Measurements from ENCODE around the gene CTXND1. TPM values are rescaled to one million over a fixed set of nuclear protein-coding genes. Genes with fewer than 3 reads are reported as not detected.
"Not testable (repeated sequence)": the region's sequence is repeated elsewhere in the genome, so short reads cannot be mapped to it uniquely, and the experiment has no call there.

CTXND1 gene
- total RNA-seq, 6 experiments from 2014 or later, result 2.7 to 10.1 (median 4.5) TPM

GRCh38 chr15:80159301-80159700 lies 92.7 kb downstream of the CTXND1 start:
- Histone ChIP-seq H3K4me3 (no peak overlapping the region), H3K27ac (peak overlapping the region in 2 of 3 donors; percentile 20 to 75), H3K4me1 (peaks cover 2 to 97% (median 52%) of the 10 kb centered on the region in 4 donors), H3K36me3 (peaks cover 0 to 25% (median 8%) of the 10 kb centered on the region in 4 donors), H3K27me3 (no peaks in the 10 kb centered on the region), H3K9me3 (no peaks in the 10 kb centered on the region)
- DNase-seq, result no peak
- TF ChIP-seq CTCF (IDR thresholded peaks at IDR 0.05), result no peak
- TF ChIP-seq POLR2A (IDR thresholded peaks at IDR 0.05), result no peak
- 93% methylated on average over 4 of the region's 5 CpGs for WGBS (ENCODE audit: insufficient coverage, low coverage, low lambda C conversion rate, missing lambda C conversion rate)
- intact Hi-C loops (cut with DNase I), result no loop called here
- ATAC-seq, result no peak

- no peak for DNase-seq
- WGBS (ENCODE audit: insufficient coverage, low coverage, low lambda C conversion rate, missing lambda C conversion rate), result 80% methylated on average over 1 of the region's 5 CpGs
- Histone ChIP-seq H3K4me3 (no peak overlapping the region), H3K27me3 (no peaks in the 10 kb centered on the region), H3K9me3 (no peaks in the 10 kb centered on the region), H3K36me3 (peaks cover 0 to 20% (median 6%) of the 10 kb centered on the region in 4 donors), H3K4me1 (peaks cover 2 to 88% (median 43%) of the 10 kb centered on the region in 4 donors), H3K27ac (peak overlapping the region in 1 of 3 donors; percentile 31)
- TF ChIP-seq POLR2A (IDR thresholded peaks at IDR 0.05) (no peak), CTCF (IDR thresholded peaks at IDR 0.05) (no peak)
- no peak for ATAC-seq
- intact Hi-C loops (cut with DNase I), result no loop called here
Observed at GRCh38 chr15:80157215-80157614, 94.8 kb downstream of the CTXND1 start.

- ATAC-seq (no peak), DNase-seq (no peak)
- TF ChIP-seq POLR2A (IDR thresholded peaks at IDR 0.05) (no peak), CTCF (IDR thresholded peaks at IDR 0.05) (no peak)
- Histone ChIP-seq H3K27me3 (no peaks in the 10 kb centered on the region), H3K27ac (peak overlapping the region in 1 of 3 donors; percentile 31), H3K4me3 (no peak overlapping the region), H3K9me3 (no peaks in the 10 kb centered on the region), H3K36me3 (peaks cover 0 to 20% (median 5%) of the 10 kb centered on the region in 4 donors), H3K4me1 (peaks cover 2 to 86% (median 41%) of the 10 kb centered on the region in 4 donors)
- 90% methylated on average over 8 of the region's 8 CpGs for WGBS (ENCODE audit: insufficient coverage, low coverage, low lambda C conversion rate, missing lambda C conversion rate)
- intact Hi-C loops (cut with DNase I), result no loop called here
Observed at GRCh38 chr15:80156176-80156720, 95.8 kb downstream of the CTXND1 start.

- Histone ChIP-seq H3K4me1 (peaks cover 0 to 86% (median 38%) of the 10 kb centered on the region in 4 donors), H3K27ac (peak overlapping the region in 1 of 3 donors; percentile 31), H3K4me3 (peak overlapping the region in 2 of 3 donors; percentile 73 to 77), H3K36me3 (peaks cover 0 to 20% (median 5%) of the 10 kb centered on the region in 4 donors)
- H3K9me3 ChIP-seq; H3K27me3 ChIP-seq; intact Hi-C loops (cut with DNase I); ATAC-seq; DNase-seq: not testable (repeated sequence)
- TF ChIP-seq POLR2A (IDR thresholded peaks at IDR 0.05), result peak; percentile 20
- 61% methylated on average over 14 of the region's 16 CpGs for WGBS (ENCODE audit: insufficient coverage, low coverage, low lambda C conversion rate, missing lambda C conversion rate)
Observed at GRCh38 chr15:80155378-80156175, 96.4 kb downstream of the CTXND1 start.

- no peaks in the 10 kb centered on the region for H3K27me3 ChIP-seq
- intact Hi-C loops (cut with DNase I), result no loop called here
- H3K27ac ChIP-seq, result peak overlapping the region in 1 of 3 donors; percentile 31
- H3K4me1 ChIP-seq, result peaks cover 0 to 80% (median 33%) of the 10 kb centered on the region in 4 donors
- no peak for ATAC-seq
- no peak for DNase-seq
- peaks cover 0 to 18% (median 3%) of the 10 kb centered on the region in 4 donors for H3K36me3 ChIP-seq
- WGBS (ENCODE audit: insufficient coverage, low coverage, low lambda C conversion rate, missing lambda C conversion rate), result 54% methylated on average over 5 of the region's 5 CpGs
- TF ChIP-seq POLR2A (IDR thresholded peaks at IDR 0.05) (no peak), CTCF (IDR thresholded peaks at IDR 0.05) (no peak)
- H3K9me3 ChIP-seq, result no peaks in the 10 kb centered on the region
- H3K4me3 ChIP-seq, result peak overlapping the region; percentile 8 to 77 (median 73)
Observed at GRCh38 chr15:80155001-80155377, 97.0 kb downstream of the CTXND1 start.

Data from right lobe of liver (tissue), 6 donors.